ENCODE measurements around the gene FAM78A. TPM values are rescaled to one million over a fixed set of nuclear protein-coding genes. Genes with fewer than 3 reads are reported as not detected.

FAM78A gene
- polyA plus RNA-seq, 1 donor from 2014 or later, result 0.47 TPM

DNA sequence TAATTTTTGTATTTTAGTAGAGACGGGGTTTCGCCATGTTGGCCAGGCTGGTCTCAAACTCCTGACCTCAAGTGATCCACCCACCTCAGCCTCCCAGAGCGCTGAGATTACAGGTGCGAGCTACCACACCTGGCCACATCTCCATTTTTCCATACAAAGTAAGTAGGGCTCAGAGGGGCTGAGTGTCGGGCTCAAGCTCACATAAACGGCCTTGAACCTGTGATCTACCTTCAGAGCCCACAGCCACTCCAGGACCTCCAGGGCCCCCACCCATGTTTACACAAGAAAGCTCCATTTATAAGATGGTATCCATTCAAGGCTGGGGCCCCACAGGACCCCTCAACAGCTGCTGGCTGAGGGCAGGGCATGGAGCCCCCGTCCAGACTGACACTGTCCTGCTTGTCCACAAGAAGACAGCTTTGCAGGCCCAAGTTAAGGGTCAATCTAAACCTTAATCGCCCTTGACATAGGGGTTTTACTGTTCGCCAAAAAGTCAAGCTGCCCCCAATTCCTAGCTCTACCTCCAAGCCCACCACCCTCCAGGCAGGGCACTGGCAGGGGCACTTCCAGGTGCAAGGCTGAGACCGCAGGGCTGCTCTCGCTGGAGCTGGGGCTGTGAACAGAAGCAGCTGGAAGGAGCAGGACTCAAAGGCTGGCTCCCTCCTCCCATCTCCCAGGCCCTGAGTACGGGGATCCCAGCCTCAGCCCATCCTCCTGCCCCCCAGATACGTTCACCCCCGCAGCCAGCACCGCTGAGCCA, 18.9 kb downstream of the FAM78A start:
- TF ChIP-seq, protein P1, sequence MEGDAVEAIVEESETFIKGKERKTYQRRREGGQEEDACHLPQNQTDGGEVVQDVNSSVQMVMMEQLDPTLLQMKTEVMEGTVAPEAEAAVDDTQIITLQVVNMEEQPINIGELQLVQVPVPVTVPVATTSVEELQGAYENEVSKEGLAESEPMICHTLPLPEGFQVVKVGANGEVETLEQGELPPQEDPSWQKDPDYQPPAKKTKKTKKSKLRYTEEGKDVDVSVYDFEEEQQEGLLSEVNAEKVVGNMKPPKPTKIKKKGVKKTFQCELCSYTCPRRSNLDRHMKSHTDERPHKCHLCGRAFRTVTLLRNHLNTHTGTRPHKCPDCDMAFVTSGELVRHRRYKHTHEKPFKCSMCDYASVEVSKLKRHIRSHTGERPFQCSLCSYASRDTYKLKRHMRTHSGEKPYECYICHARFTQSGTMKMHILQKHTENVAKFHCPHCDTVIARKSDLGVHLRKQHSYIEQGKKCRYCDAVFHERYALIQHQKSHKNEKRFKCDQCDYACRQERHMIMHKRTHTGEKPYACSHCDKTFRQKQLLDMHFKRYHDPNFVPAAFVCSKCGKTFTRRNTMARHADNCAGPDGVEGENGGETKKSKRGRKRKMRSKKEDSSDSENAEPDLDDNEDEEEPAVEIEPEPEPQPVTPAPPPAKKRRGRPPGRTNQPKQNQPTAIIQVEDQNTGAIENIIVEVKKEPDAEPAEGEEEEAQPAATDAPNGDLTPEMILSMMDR (IDR thresholded peaks at IDR 0.05; ENCODE audit: poor library complexity, severe bottlenecking), result no peak
- TF ChIP-seq EP300 (conservative IDR thresholded peaks at IDR 0.05; ENCODE audit: poor library complexity, severe bottlenecking) (no peak), MXI1 (conservative IDR thresholded peaks at IDR 0.05; ENCODE audit: poor library complexity, severe bottlenecking) (no peak), EZH2 (IDR thresholded peaks at IDR 0.05; ENCODE audit: borderline replicate concordance, insufficient read depth, low read length, poor library complexity, severe bottlenecking) (no peak), RAD21 (conservative IDR thresholded peaks at IDR 0.05) (no peak), TAF1 (IDR thresholded peaks at IDR 0.05; ENCODE audit: low read depth) (no peak), POLR2AphosphoS5 (IDR thresholded peaks at IDR 0.05) (no peak), SMC3 (conservative IDR thresholded peaks at IDR 0.05; ENCODE audit: poor library complexity) (no peak)
- TF ChIP-seq, protein P2, sequence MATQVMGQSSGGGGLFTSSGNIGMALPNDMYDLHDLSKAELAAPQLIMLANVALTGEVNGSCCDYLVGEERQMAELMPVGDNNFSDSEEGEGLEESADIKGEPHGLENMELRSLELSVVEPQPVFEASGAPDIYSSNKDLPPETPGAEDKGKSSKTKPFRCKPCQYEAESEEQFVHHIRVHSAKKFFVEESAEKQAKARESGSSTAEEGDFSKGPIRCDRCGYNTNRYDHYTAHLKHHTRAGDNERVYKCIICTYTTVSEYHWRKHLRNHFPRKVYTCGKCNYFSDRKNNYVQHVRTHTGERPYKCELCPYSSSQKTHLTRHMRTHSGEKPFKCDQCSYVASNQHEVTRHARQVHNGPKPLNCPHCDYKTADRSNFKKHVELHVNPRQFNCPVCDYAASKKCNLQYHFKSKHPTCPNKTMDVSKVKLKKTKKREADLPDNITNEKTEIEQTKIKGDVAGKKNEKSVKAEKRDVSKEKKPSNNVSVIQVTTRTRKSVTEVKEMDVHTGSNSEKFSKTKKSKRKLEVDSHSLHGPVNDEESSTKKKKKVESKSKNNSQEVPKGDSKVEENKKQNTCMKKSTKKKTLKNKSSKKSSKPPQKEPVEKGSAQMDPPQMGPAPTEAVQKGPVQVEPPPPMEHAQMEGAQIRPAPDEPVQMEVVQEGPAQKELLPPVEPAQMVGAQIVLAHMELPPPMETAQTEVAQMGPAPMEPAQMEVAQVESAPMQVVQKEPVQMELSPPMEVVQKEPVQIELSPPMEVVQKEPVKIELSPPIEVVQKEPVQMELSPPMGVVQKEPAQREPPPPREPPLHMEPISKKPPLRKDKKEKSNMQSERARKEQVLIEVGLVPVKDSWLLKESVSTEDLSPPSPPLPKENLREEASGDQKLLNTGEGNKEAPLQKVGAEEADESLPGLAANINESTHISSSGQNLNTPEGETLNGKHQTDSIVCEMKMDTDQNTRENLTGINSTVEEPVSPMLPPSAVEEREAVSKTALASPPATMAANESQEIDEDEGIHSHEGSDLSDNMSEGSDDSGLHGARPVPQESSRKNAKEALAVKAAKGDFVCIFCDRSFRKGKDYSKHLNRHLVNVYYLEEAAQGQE (IDR thresholded peaks at IDR 0.05; ENCODE audit: borderline replicate concordance), result no peak
- no peaks in the 10 kb centered on the region for H3K9me2 ChIP-seq (ENCODE audit: insufficient read depth, low read length)
- no peak overlapping the region for H2AFZ ChIP-seq (ENCODE audit: low read depth, low read length)
- no peaks in the 10 kb centered on the region for H3F3A ChIP-seq (ENCODE audit: insufficient read depth, low read length, poor library complexity, severe bottlenecking)
- no peak overlapping the region for H3K4me2 ChIP-seq (ENCODE audit: low read length)
- H3K79me2 ChIP-seq (replicated peaks; ENCODE audit: insufficient read depth, low read length), result no peaks in the 10 kb centered on the region
- no peak overlapping the region for H3K4me3 ChIP-seq (ENCODE audit: low read length)
- no peak overlapping the region for H3K9ac ChIP-seq (ENCODE audit: low read length)
- H3K27me3 ChIP-seq (ENCODE audit: insufficient read depth, low read depth, low read length), result no peaks in the 10 kb centered on the region
- H4K20me1 ChIP-seq (ENCODE audit: insufficient read depth), result no peaks in the 10 kb centered on the region
- no peak overlapping the region for H3K27ac ChIP-seq (ENCODE audit: low read length)
- no peaks in the 10 kb centered on the region for H3K9me3 ChIP-seq (ENCODE audit: low read length)
- no peaks in the 10 kb centered on the region for H3K36me3 ChIP-seq (ENCODE audit: insufficient read depth, low read length)

DNA sequence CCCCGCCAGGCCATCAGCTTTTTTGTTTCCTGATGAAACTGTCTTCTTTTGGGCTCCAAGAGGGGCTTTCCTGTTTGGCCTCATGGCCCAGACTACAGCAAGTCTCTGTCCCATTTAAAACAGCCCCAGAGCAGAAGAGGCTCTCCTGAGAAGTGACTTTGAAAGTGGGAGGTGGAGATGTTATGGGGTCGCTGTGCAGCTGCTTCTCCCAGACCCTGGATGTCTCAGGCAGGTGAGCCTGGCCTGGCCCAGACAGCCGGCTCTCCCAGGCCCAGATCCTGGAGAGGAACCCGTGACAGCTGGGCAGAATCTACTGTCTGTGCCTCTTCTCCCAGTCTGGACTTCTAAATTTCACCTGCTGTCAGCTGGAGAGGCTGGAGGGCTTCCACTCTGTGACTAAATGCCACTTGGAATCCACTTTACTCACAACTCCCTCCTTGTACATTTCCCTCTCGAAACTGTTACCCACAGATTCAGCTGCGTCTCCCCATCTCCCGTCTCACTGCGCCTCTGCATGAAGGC, 20.6 kb downstream of the FAM78A start:
- Histone ChIP-seq H3K79me2 (replicated peaks; ENCODE audit: insufficient read depth, low read length) (no peaks in the 10 kb centered on the region), H3F3A (ENCODE audit: insufficient read depth, low read length, poor library complexity, severe bottlenecking) (no peaks in the 10 kb centered on the region), H3K9me2 (ENCODE audit: insufficient read depth, low read length) (no peaks in the 10 kb centered on the region), H3K4me3 (ENCODE audit: low read length) (no peak overlapping the region), H2AFZ (ENCODE audit: low read depth, low read length) (no peak overlapping the region), H3K27me3 (ENCODE audit: insufficient read depth, low read depth, low read length) (no peaks in the 10 kb centered on the region), H4K20me1 (ENCODE audit: insufficient read depth) (no peaks in the 10 kb centered on the region), H3K9me3 (ENCODE audit: low read length) (no peaks in the 10 kb centered on the region), H3K9ac (ENCODE audit: low read length) (no peak overlapping the region), H3K27ac (ENCODE audit: low read length) (no peak overlapping the region), H3K36me3 (ENCODE audit: insufficient read depth, low read length) (no peaks in the 10 kb centered on the region), H3K4me2 (ENCODE audit: low read length) (no peak overlapping the region)
- TF ChIP-seq, protein P2 (IDR thresholded peaks at IDR 0.05; ENCODE audit: borderline replicate concordance), result no peak
- TF ChIP-seq POLR2AphosphoS5 (IDR thresholded peaks at IDR 0.05) (no peak), SMC3 (conservative IDR thresholded peaks at IDR 0.05; ENCODE audit: poor library complexity) (no peak), TAF1 (IDR thresholded peaks at IDR 0.05; ENCODE audit: low read depth) (no peak), MXI1 (conservative IDR thresholded peaks at IDR 0.05; ENCODE audit: poor library complexity, severe bottlenecking) (no peak), RAD21 (conservative IDR thresholded peaks at IDR 0.05) (no peak), EP300 (conservative IDR thresholded peaks at IDR 0.05; ENCODE audit: poor library complexity, severe bottlenecking) (no peak), EZH2 (IDR thresholded peaks at IDR 0.05; ENCODE audit: borderline replicate concordance, insufficient read depth, low read length, poor library complexity, severe bottlenecking) (no peak)
- TF ChIP-seq, protein P1 (IDR thresholded peaks at IDR 0.05; ENCODE audit: poor library complexity, severe bottlenecking), result no peak
